Activated CD8-positive, alpha-beta memory T cell treated with anti-CD3 and anti-CD28 coated beads for 36 hours (primary cell): ENCODE results near the gene PRKCA. TPM values are rescaled to one million over a fixed set of nuclear protein-coding genes. Genes with fewer than 3 reads are reported as not detected.

ENCODE experiments used
- CTCF ChIA-PET: fragments of 350-600 bp; sonication (Branson Sonifier 250); formaldehyde crosslinking; loops from one replicate; lab custom pipeline; 2021; ENCODE audit warnings: antibody characterized with exemption; lab: Charles Lee
- POLR2A ChIA-PET: fragments of 350-600 bp; sonication (Branson Sonifier 250); formaldehyde crosslinking; loops from one replicate; lab custom pipeline; 2021; ENCODE audit warnings: antibody characterized with exemption; lab: Charles Lee
- total RNA-seq, 2 experiments: library from RNA; stranded (reverse); gene quantifications; one replicate each; pipeline ENCODE4 v1.2.3, GENCODE V29; 2021

Gene PRKCA
- total RNA-seq, 2 experiments from 2014 or later: 70.3 to 73.4 TPM

- POLR2A ChIA-PET: no interaction called here
Measured at GRCh38 chr17:66813296-66813695, 510.9 kb downstream of the PRKCA start.

DNA sequence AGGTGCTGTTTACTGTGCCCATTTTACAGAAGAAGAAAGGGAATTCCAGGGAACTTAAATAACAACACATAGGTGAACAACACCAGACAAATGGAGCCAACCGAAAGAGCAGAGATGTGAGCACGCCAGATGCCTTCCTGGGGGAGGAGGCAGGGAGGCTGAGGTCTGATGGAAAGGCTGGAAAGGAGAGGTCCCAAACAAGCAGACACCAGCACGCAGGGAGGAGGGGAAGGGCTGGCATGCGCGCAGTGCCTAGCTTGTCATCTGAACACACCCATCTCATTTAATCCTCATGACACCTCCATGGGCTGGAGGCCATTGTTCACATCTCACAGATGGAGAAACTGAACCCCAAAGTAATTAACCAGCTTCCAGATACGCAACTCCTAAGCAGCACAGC lies 511.6 kb downstream of the PRKCA start:
- ChIA-PET CTCF (no interaction called here), POLR2A (no interaction called here)

More at GRCh38 chr17:66813296-66813695, 510.9 kb downstream of the PRKCA start:
- CTCF ChIA-PET: no interaction called here

DNA sequence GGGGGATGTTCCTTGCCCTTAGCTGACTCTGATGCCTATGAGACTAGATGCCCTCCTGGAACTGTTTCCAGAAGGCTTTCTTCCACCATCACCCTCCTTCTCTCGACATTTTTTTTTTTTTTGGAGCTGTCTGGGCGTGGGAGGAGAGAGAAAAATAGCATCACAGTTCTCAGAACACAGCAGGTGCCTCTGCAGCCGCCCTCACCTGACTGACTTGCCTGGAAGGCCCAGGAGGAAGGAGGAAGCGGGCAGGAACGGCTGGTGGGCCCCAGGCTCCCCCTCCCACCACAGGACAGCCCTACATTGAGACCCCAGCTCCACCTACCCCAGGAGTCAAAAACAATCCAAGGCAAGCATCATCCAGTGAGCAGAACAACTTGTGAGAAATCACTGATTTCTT lies 512.2 kb downstream of the PRKCA start:
- ChIA-PET POLR2A (no interaction called here), CTCF (no interaction called here)

- ChIA-PET POLR2A (no interaction called here), CTCF (no interaction called here)
Measured at GRCh38 chr17:66817750-66818149, 515.3 kb downstream of the PRKCA start.

GRCh38 chr17:66819466-66819865 lies 517.1 kb downstream of the PRKCA start:
- ChIA-PET CTCF (no interaction called here), POLR2A (no interaction called here)

GRCh38 chr17:66822009-66822408 lies 519.6 kb downstream of the PRKCA start:
- POLR2A ChIA-PET: no interaction called here
- CTCF ChIA-PET: no interaction called here

GRCh38 chr17:66826856-66827255 lies 524.4 kb downstream of the PRKCA start:
- ChIA-PET CTCF (no interaction called here), POLR2A (no interaction called here)

DNA sequence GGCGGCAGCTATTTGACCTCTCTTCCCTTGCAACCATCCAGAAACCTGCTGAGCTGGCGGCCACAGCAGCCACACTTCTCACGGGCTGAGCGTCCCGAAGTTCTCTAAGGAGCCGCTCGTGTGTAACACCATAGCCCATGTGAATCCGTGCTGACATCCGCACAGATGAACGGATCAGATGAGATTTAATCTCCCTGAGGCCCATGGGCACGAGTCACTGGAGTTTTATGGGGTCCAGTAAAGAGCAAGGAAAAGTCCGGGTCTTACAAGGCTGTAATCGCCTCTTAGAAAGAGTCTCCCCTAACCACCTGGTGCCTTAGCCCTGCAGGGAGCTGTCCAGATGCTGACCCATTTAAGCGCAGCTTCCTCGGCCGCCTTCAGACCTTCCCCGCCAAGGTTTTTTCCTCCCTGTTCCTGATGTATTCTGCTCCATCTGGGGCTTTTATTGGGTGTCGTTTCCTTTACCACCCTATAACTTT lies 527.0 kb downstream of the PRKCA start:
- CTCF ChIA-PET: no interaction called here
- POLR2A ChIA-PET: no interaction called here

DNA sequence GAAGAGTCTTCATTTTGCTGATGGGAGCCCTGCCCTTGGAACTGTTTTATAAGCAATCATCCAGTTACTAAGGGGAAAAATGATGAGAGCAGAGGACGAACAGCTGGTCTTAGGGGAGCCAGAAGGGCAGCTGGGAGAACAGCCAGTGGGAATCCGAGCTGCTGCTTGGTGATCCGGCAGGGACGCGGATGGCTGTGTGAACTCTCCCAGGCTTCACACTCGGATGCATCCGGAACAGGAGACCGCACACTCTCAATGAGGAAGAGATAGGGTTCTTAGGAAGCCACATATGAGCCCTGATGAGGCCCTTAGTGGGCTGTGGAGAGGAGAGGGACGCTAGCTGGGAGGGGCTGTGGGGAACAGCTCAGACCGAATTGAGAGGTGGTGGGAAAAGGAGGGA lies 527.5 kb downstream of the PRKCA start:
- POLR2A ChIA-PET: no interaction called here
- CTCF ChIA-PET: no interaction called here

DNA sequence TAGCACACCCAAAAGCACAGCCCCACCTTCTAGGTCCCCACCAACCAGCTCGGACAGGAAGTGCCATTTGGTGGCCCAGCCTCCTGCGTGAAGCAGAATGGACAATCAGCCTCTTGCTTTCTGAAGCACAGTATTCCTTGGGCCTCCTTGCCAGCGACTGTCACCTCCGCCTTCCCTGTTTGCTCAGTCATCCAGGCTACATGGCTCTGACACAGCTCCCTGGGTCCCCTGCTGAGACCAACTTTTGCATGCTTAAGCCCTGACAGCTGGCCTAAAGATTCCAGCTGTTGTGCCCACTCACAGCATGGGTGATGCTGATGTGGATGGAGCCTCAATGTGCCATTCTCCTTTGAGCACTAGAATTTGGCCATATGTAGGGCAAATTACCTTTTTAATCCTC lies 528.0 kb downstream of the PRKCA start:
- POLR2A ChIA-PET: no interaction called here
- CTCF ChIA-PET: no interaction called here

DNA sequence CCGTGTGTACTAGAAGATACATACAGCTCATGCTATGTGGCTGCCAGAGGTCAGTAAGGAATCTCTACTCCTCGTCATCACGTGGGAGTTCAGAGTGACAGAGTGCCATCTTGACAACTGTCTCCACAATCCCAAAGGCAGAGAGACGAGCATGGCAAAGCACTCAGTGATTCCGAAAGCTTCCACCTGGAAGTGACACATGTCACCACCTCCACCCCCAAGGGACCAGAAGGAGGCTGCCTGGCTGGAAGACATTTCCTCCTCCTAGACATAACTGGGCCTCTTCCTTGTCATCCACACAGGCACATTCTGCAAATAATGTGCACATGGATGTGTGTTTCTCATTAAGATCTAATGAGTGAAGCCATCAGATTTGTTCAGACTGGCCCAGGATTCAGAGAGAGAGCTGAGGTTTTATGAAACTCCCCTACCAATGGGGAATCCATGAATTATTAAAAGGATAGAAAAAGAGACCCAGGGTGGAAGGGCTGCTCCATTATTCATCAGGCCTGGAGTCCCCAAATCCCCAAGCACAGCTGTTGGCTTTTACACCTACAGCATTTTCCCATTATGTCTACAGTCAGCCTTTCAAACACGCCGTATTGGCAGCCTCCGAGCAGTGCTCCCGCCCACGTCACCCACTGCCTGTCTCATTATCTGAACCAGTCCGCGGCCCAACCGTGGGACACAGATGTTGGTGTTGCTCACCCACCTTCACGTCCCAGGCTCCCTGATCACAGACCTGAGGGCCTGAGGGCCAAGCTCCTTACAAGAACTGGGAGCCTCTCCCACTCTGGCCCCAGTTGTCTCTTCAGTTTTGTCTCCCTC lies 529.2 kb downstream of the PRKCA start:
- POLR2A ChIA-PET: no interaction called here

GRCh38 chr17:66833201-66833600 lies 530.8 kb downstream of the PRKCA start:
- POLR2A ChIA-PET: no interaction called here
- CTCF ChIA-PET: no interaction called here

More for the DNA sequence above, 529.2 kb downstream of the PRKCA start:
- CTCF ChIA-PET: interaction anchor here (0.6 kb wide), 2 partner anchors 786 to 1336 kb away, joined by 3 to 4 read pairs; no protein-coding TSS in a partner anchor

- POLR2A ChIA-PET: no interaction called here
- CTCF ChIA-PET: no interaction called here
Measured at GRCh38 chr17:66834426-66834918, 532.1 kb downstream of the PRKCA start.

DNA sequence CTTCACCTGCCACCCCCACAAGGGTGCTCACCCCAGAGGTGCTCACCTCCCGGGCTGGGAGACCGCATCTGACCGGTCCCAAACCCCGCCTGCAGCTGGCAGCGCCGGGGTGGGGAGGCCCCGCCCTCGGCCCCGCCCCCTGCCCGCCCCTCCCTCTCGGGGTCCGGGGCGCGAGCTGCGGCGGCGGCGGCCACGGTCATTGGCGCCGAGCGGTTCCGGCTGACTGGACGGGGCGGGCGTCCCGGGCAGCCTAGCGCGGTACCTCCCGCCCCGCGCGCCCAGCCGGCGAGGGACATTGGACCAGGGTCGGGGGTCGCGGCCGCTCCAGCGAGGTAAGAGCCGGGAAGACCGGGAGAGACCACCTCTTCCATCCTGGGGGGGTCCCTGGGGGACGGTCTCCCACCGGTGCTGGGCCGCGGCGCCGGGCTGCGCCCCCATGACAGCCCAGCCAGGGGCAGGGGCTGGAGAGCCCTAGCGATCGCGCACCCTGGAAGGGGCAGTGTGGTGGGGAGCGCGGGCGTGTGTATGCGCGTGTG lies 532.6 kb downstream of the PRKCA start, which contains the start of gene CACNG5:
TSS of gene CACNG5 (plus strand) at position 199 of the 536 bp plus-strand sequence. CDS start 42,216 bp downstream, outside the sequence.
- POLR2A ChIA-PET: no interaction called here
- CTCF ChIA-PET: no interaction called here

GRCh38 chr17:66835476-66835875 lies 533.1 kb downstream of the PRKCA start:
- ChIA-PET CTCF (no interaction called here), POLR2A (no interaction called here)

DNA sequence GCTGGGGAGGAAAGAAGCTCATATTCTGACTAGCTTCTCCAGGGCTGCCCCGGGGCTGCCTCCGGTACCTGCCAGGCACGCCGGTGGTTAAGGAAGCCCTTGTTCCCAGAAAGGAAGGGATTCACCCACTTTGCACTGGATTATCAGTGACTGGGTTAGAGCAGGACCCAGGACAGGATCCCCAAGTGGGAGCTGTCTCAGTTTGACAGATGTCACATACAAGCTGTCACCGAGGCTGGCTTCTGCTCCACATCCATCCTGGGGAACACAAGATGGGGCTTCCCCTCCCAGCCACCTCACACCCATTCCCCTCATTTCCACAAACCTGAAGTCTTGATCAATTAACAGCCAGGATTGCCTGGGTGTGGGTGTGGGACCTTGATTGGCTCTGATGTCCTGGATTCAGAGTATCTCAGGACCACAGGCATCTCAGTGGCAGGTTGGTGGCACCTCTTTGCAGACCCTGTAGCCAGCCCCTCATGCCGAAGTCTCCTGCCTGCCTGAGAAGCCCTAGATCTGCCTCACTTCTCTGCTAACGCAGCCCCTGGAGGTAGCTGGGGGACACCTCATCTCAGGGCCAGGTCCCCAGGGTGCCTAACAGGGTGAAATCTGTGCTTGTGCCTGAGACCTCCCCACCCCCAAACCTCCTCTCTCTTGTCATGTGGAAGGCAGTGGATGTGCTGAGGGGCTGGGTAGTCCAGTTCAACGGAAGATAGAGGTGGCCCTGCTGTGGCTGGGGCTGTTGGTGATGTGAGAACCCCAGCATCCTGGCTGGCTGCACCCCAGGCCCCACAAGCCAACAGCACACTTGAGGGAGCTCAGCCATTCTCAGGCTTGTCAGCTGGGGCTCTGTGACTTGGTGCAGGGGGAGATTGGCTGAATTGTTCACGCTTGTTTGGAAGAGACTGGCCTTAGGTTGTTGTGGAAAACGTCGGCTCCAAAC lies 533.9 kb downstream of the PRKCA start:
- POLR2A ChIA-PET: no interaction called here
- CTCF ChIA-PET: no interaction called here

GRCh38 chr17:66837226-66837625 lies 534.8 kb downstream of the PRKCA start:
- CTCF ChIA-PET: no interaction called here
- POLR2A ChIA-PET: no interaction called here

GRCh38 chr17:66837885-66838665 lies 535.7 kb downstream of the PRKCA start:
- POLR2A ChIA-PET: no interaction called here

DNA sequence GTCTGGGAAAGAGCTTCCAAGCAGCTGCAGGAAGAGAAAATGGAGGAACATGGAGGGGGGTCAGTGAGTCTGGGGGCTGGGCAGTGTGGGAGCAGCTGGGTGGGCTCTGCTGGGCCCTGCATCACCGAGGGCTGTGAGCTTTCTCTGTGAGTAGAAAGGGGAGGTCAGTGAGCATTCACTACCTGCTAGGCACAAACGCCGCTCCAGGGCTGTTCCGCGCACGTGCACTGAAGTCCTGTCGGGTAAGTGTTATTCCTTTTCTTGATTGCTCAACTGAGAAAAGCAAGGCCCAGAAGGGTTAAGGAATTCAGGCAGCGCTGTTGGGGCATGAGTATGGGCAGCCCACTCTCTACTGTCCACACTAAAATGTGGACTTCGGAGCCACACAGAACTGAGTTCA lies 537.2 kb downstream of the PRKCA start:
- ChIA-PET CTCF (no interaction called here), POLR2A (no interaction called here)

More at GRCh38 chr17:66837885-66838665, 535.7 kb downstream of the PRKCA start:
- CTCF ChIA-PET: no interaction called here
